ENCODE results near the gene GP1BA.

GP1BA gene

DNA sequence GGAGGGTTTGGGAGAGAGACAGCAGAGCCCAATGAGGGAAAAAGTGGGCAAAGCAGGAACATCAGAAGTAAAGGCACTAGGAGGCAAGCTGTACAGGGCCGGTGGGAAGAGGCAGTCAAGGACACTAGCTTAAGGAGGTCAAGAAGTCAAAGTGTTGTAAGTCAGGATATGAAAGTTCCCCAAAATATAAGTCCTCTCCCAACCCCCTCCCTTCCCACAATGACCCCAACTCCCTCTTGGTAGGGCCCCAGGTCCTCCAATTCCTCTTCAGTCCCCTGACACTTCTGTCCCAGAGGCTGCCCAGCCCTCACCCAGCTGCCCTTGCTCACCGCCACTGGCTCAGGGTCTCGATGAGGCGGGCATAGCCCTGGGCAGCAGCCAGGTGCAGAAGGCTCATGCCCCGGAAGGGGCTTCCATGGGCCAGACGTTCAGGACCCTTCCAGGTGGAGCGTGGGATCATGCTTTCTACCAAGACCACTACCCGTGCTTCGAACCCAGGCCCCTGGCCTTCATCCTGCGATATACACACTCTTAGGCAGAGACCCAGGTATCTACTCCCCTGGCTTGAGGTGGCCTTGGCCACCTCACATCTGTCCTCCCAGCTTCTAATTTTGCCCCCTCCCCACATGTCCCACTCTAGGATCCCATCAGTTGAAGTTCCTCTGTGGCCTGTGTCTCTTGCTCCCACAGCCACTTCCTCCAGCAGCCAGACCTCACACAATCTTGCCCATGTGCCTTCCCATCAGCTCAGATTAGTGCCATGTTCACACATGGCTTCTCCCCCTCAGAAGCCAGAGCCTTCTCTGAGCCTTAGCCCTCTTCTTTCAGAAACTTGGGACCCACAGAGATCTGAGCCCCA is 41.4 kb downstream of the GP1BA start:
- TF ChIP-seq EZH2phosphoT487 (IDR thresholded peaks at IDR 0.05; ENCODE audit: borderline replicate concordance, low read length), result no peak
- TF ChIP-seq, protein P1, sequence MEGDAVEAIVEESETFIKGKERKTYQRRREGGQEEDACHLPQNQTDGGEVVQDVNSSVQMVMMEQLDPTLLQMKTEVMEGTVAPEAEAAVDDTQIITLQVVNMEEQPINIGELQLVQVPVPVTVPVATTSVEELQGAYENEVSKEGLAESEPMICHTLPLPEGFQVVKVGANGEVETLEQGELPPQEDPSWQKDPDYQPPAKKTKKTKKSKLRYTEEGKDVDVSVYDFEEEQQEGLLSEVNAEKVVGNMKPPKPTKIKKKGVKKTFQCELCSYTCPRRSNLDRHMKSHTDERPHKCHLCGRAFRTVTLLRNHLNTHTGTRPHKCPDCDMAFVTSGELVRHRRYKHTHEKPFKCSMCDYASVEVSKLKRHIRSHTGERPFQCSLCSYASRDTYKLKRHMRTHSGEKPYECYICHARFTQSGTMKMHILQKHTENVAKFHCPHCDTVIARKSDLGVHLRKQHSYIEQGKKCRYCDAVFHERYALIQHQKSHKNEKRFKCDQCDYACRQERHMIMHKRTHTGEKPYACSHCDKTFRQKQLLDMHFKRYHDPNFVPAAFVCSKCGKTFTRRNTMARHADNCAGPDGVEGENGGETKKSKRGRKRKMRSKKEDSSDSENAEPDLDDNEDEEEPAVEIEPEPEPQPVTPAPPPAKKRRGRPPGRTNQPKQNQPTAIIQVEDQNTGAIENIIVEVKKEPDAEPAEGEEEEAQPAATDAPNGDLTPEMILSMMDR (IDR thresholded peaks at IDR 0.05; ENCODE audit: low read depth, low read length, poor library complexity, severe bottlenecking), result no peak
- Histone ChIP-seq H3K4me1 (ENCODE audit: control insufficient read depth, low read length) (peaks cover 6% of the 10 kb centered on the region), H3K27me3 (ENCODE audit: control insufficient read depth, low read length) (no peaks in the 10 kb centered on the region), H3K36me3 (ENCODE audit: control insufficient read depth, low read length) (peaks cover 72% of the 10 kb centered on the region), H3K79me2 (ENCODE audit: control insufficient read depth, low read length) (peaks cover 5% of the 10 kb centered on the region), H3K4me3 (ENCODE audit: low read length) (no peak overlapping the region), H3F3A (ENCODE audit: control insufficient read depth, insufficient read depth) (no peaks in the 10 kb centered on the region; the same call in 1 of the 2 replicates), H3K9me3 (ENCODE audit: control insufficient read depth, insufficient read depth, low read length) (no peaks in the 10 kb centered on the region), H4K20me1 (ENCODE audit: control insufficient read depth, insufficient read depth, low read depth, low read length) (no peaks in the 10 kb centered on the region), H3K9me2 (replicated peaks; ENCODE audit: control insufficient read depth, low read length) (no peaks in the 10 kb centered on the region), H3K4me2 (ENCODE audit: low read length) (no peak overlapping the region), H3K27ac (ENCODE audit: low read depth, low read length) (no peak overlapping the region)

DNA sequence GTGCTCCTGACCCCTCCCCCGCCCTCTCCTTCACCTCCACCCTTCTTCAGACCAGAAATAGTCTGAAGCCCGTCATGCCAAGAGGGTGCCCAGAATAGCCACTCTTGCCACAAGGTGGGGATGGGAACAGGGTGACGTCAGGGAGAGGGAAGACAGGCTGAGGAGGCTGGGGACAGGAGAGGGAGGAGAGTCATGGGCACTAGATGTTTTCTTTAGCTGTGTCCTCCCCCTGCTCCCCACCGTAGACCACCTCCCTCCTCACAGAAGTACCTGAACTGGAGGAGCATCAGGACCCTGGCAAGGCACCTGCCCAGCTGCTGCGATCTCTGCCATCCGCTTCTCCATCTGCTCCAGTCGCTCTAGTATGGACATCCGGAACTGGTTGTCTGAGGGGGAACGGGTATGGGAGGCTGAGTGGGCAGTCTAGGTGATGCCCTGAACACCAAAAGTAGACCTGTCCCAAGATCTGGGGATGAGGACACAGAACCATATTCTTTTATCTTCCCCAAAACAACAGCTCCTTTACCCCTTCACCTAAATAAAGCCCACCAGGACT is 42.1 kb downstream of the GP1BA start:
- Histone ChIP-seq H3K27ac (ENCODE audit: low read depth, low read length) (no peak overlapping the region), H3K9me3 (ENCODE audit: control insufficient read depth, insufficient read depth, low read length) (no peaks in the 10 kb centered on the region), H3K9me2 (replicated peaks; ENCODE audit: control insufficient read depth, low read length) (no peaks in the 10 kb centered on the region), H3K4me3 (ENCODE audit: low read length) (no peak overlapping the region), H3K4me1 (ENCODE audit: control insufficient read depth, low read length) (peaks cover 4% of the 10 kb centered on the region), H3K36me3 (ENCODE audit: control insufficient read depth, low read length) (peaks cover 70% of the 10 kb centered on the region), H4K20me1 (ENCODE audit: control insufficient read depth, insufficient read depth, low read depth, low read length) (no peaks in the 10 kb centered on the region), H3K4me2 (ENCODE audit: low read length) (no peak overlapping the region), H3F3A (ENCODE audit: control insufficient read depth, insufficient read depth) (no peaks in the 10 kb centered on the region; the same call in 1 of the 2 replicates), H3K27me3 (ENCODE audit: control insufficient read depth, low read length) (no peaks in the 10 kb centered on the region), H3K79me2 (ENCODE audit: control insufficient read depth, low read length) (no peaks in the 10 kb centered on the region; the same call in 1 of the 2 replicates)
- TF ChIP-seq EZH2phosphoT487 (IDR thresholded peaks at IDR 0.05; ENCODE audit: borderline replicate concordance, low read length), result no peak
- TF ChIP-seq, protein P1 (IDR thresholded peaks at IDR 0.05; ENCODE audit: low read depth, low read length, poor library complexity, severe bottlenecking), result no peak

DNA sequence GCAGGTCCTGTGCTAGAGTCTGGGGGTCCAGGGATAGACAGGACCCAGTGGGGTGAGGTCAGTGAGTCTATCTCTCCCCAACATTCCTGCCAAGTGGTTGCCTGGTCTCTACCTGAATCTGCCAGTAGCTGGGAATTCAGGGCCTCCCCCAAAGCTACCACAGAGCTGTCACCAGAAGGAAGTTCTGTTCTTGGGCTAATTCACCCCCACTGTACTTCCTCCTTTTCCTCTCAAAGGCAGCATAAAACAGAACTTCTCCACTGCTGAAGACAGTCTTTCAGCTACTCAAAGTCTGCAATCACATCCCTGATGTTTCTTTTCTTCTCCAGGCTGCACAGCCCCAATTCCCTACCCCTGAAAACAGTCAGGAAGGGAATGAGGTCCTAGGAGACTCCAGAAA is 46.6 kb downstream of the GP1BA start:
- peaks cover 69% of the 10 kb centered on the region for H3K36me3 ChIP-seq (ENCODE audit: control insufficient read depth, low read length)
- H3K9me2 ChIP-seq (replicated peaks; ENCODE audit: control insufficient read depth, low read length), result no peaks in the 10 kb centered on the region
- peaks cover 4% of the 10 kb centered on the region; the same call in 1 of the 2 replicates for H3F3A ChIP-seq (ENCODE audit: control insufficient read depth, insufficient read depth)
- no peaks in the 10 kb centered on the region for H3K27me3 ChIP-seq (ENCODE audit: control insufficient read depth, low read length)
- no peaks in the 10 kb centered on the region for H4K20me1 ChIP-seq (ENCODE audit: control insufficient read depth, insufficient read depth, low read depth, low read length)
- TF ChIP-seq EZH2phosphoT487 (IDR thresholded peaks at IDR 0.05; ENCODE audit: borderline replicate concordance, low read length), result no peak
- H3K4me3 ChIP-seq (ENCODE audit: low read length), result no peak overlapping the region
- H3K27ac ChIP-seq (ENCODE audit: low read depth, low read length), result no peak overlapping the region
- H3K4me1 ChIP-seq (ENCODE audit: control insufficient read depth, low read length), result peaks cover 29% of the 10 kb centered on the region
- H3K4me2 ChIP-seq (ENCODE audit: low read length), result no peak overlapping the region
- no peaks in the 10 kb centered on the region for H3K79me2 ChIP-seq (ENCODE audit: control insufficient read depth, low read length)
- H3K9me3 ChIP-seq (ENCODE audit: control insufficient read depth, insufficient read depth, low read length), result no peaks in the 10 kb centered on the region
